Trophoblast cell (in vitro differentiated cells and primary cell): ENCODE results near the gene SENP5.

Experiments
- DNase-seq, 2 donors: peaks; one replicate each; pipeline ENCODE4 v3.0.0-alpha.2; 2016
- H2AFZ ChIP-seq: 2 replicates; pipeline ENCODE4 v1.6.1; 2013; ENCODE audit warnings: low read length, moderate library complexity, mild to moderate bottlenecking; ENCODE audit not compliant: insufficient read depth, poor library complexity
- H2AK5ac ChIP-seq: 2 replicates; pipeline ENCODE4 v1.6.1; 2013; ENCODE audit warnings: mild to moderate bottlenecking, low read length
- H2BK120ac ChIP-seq: 2 replicates; pipeline ENCODE4 v1.6.1; 2013; ENCODE audit warnings: low read length, mild to moderate bottlenecking, moderate library complexity; ENCODE audit not compliant: insufficient read depth, poor library complexity
- H2BK12ac ChIP-seq: 2 replicates; pipeline ENCODE4 v1.6.1; 2013; ENCODE audit warnings: mild to moderate bottlenecking, low read length, moderate library complexity
- H2BK5ac ChIP-seq: 2 replicates; pipeline ENCODE4 v1.6.1; 2013; ENCODE audit warnings: low read length, low read depth, moderate library complexity, mild to moderate bottlenecking; ENCODE audit not compliant: poor library complexity
- H3K14ac ChIP-seq: 2 replicates; pipeline ENCODE4 v1.6.1; 2013; ENCODE audit warnings: mild to moderate bottlenecking, low read length
- H3K18ac ChIP-seq: 2 replicates; pipeline ENCODE4 v1.6.1; 2013; ENCODE audit warnings: mild to moderate bottlenecking, low read length
- H3K23ac ChIP-seq: 2 replicates; pipeline ENCODE4 v1.6.1; 2013; ENCODE audit warnings: low read length
- H3K27ac ChIP-seq: 2 replicates; pipeline ENCODE4 v1.5.1; 2013; ENCODE audit warnings: low read depth, mild to moderate bottlenecking, inconsistent platforms, low read length, moderate library complexity
- H3K27me3 ChIP-seq: 2 replicates; pipeline ENCODE4 v1.6.1; 2013; ENCODE audit warnings: inconsistent platforms, mild to moderate bottlenecking, low read length, moderate library complexity; ENCODE audit not compliant: insufficient read depth
- H3K36me3 ChIP-seq, 2 experiments: 1 replicate in 1 of 2; 2 replicates in 1 of 2; pipeline ENCODE4 v1.6.1; 2013; ENCODE audit warnings: low read length in 2 of 2, mild to moderate bottlenecking in 2 of 2, moderate library complexity in 1 of 2; ENCODE audit not compliant: insufficient read depth in 2 of 2, control insufficient read depth in 1 of 2
- H3K4ac ChIP-seq: 2 replicates; pipeline ENCODE4 v1.6.1; 2013; ENCODE audit warnings: low read depth, mild to moderate bottlenecking, low read length, moderate library complexity
- H3K4me1 ChIP-seq, 2 experiments: 1 replicate in 1 of 2; 2 replicates in 1 of 2; pipeline ENCODE4 v1.6.1; 2013; ENCODE audit warnings: low read length in 2 of 2, mild to moderate bottlenecking in 2 of 2, moderate library complexity in 1 of 2; ENCODE audit not compliant: insufficient read depth in 2 of 2, control insufficient read depth in 1 of 2
- H3K4me2 ChIP-seq: 2 replicates; pipeline ENCODE4 v1.6.1; 2013; ENCODE audit warnings: inconsistent platforms, mild to moderate bottlenecking, low read length, moderate library complexity
- H3K4me3 ChIP-seq: 2 replicates; pipeline ENCODE4 v1.5.1; 2013; ENCODE audit warnings: mild to moderate bottlenecking, low read depth, low read length, inconsistent platforms
- H3K79me1 ChIP-seq: one replicate; pipeline ENCODE4 v1.6.1; 2013; ENCODE audit warnings: low read length
- H3K79me2 ChIP-seq: 2 replicates; pipeline ENCODE4 v1.6.1; 2013; ENCODE audit warnings: low read length, mild to moderate bottlenecking; ENCODE audit not compliant: control insufficient read depth, insufficient read depth, poor library complexity
- H3K9ac ChIP-seq: 2 replicates; pipeline ENCODE4 v1.6.1; 2013; ENCODE audit warnings: mild to moderate bottlenecking, low read length
- H3K9me3 ChIP-seq: 2 replicates; pipeline ENCODE4 v1.6.1; 2013; ENCODE audit warnings: low read depth, mild to moderate bottlenecking, control low read depth, inconsistent platforms, low read length; ENCODE audit not compliant: insufficient read depth
- H4K12ac ChIP-seq: 2 replicates; pipeline ENCODE4 v1.6.1; 2013; ENCODE audit warnings: low read depth, mild to moderate bottlenecking, low read length, moderate library complexity
- H4K8ac ChIP-seq: 2 replicates; pipeline ENCODE4 v1.6.1; 2013; ENCODE audit warnings: low read depth, mild to moderate bottlenecking, low read length, moderate library complexity
- H4K91ac ChIP-seq: one replicate; pipeline ENCODE4 v1.6.1; 2013; ENCODE audit warnings: low read depth, mild to moderate bottlenecking, low read length, moderate library complexity
- WGBS: extraction: QIAGEN DNeasy Blood & Tissue Kit; methylation state at CpG from one replicate; pipeline ENCODE4 v1.1.7; 2013; ENCODE audit warnings: missing lambda C conversion rate; ENCODE audit not compliant: insufficient read length, insufficient coverage; ENCODE audit errors: extremely low coverage; 5-methylcytosine and 5-hydroxymethylcytosine counted together

The SENP5 gene

GRCh38 chr3:196969660-196970546 is 102.2 kb downstream of the SENP5 start:
- DNase-seq, result peak; percentile 43 to 80
- H3K4ac ChIP-seq, result no peak overlapping the region
- no peaks in the 10 kb centered on the region for H3K79me1 ChIP-seq
- H3K9ac ChIP-seq, result no peak overlapping the region
- H4K8ac ChIP-seq, result peak overlapping the region; percentile 59
- no peaks in the 10 kb centered on the region for H3K79me2 ChIP-seq
- H2BK120ac ChIP-seq, result no peak overlapping the region
- peak overlapping the region; percentile 79 for H3K4me3 ChIP-seq
- H2AK5ac ChIP-seq, result no peak overlapping the region
- peak overlapping the region; percentile 99 for H3K4me2 ChIP-seq
- H3K9me3 ChIP-seq, result peaks cover 13% of the 10 kb centered on the region
- H3K4me1 ChIP-seq, result peaks cover 3 to 8% of the 10 kb centered on the region in 2 experiments
- WGBS, result no CpG with 5 or more reads among the region's 100 CpGs
- no peak overlapping the region for H4K12ac ChIP-seq
- peak overlapping the region; percentile 1 for H2AFZ ChIP-seq
- H2BK12ac ChIP-seq, result no peak overlapping the region
- H3K23ac ChIP-seq, result no peak overlapping the region
- H3K18ac ChIP-seq, result no peak overlapping the region
- H3K27me3 ChIP-seq, result peaks cover 55% of the 10 kb centered on the region
- H3K27ac ChIP-seq, result no peak overlapping the region
- H4K91ac ChIP-seq, result no peak overlapping the region
- H3K36me3 ChIP-seq, result no peaks in the 10 kb centered on the region
- H2BK5ac ChIP-seq, result no peak overlapping the region
- peak overlapping the region; percentile 35 for H3K14ac ChIP-seq

- Histone ChIP-seq H2BK12ac (no peak overlapping the region), H3K79me2 (no peaks in the 10 kb centered on the region), H3K4me2 (no peak overlapping the region), H3K4me1 (peaks cover 3 to 8% of the 10 kb centered on the region in 2 experiments), H4K91ac (no peak overlapping the region), H2BK5ac (no peak overlapping the region), H3K27me3 (peaks cover 52% of the 10 kb centered on the region), H3K79me1 (no peaks in the 10 kb centered on the region), H2AK5ac (no peak overlapping the region), H3K23ac (no peak overlapping the region), H4K12ac (no peak overlapping the region), H2AFZ (no peak overlapping the region), H3K9ac (no peak overlapping the region), H3K18ac (no peak overlapping the region), H2BK120ac (no peak overlapping the region), H3K36me3 (no peaks in the 10 kb centered on the region), H4K8ac (no peak overlapping the region), H3K14ac (no peak overlapping the region), H3K9me3 (peaks cover 13% of the 10 kb centered on the region), H3K4me3 (no peak overlapping the region), H3K4ac (no peak overlapping the region), H3K27ac (no peak overlapping the region)
- no peak for DNase-seq
- no CpG with 5 or more reads among the region's 15 CpGs for WGBS
These were observed 102.9 kb downstream of the SENP5 start for GRCh38 chr3:196970547-196971093.

- H3K9me3 ChIP-seq, result peaks cover 13% of the 10 kb centered on the region
- no peak overlapping the region for H3K27ac ChIP-seq
- no peak overlapping the region for H3K9ac ChIP-seq
- no peaks in the 10 kb centered on the region for H3K79me2 ChIP-seq
- H3K14ac ChIP-seq, result no peak overlapping the region
- H2BK12ac ChIP-seq, result no peak overlapping the region
- no peak overlapping the region for H3K4me3 ChIP-seq
- no peak overlapping the region for H2AFZ ChIP-seq
- peaks cover 3 to 8% of the 10 kb centered on the region in 2 experiments for H3K4me1 ChIP-seq
- H2AK5ac ChIP-seq, result no peak overlapping the region
- no peak overlapping the region for H4K12ac ChIP-seq
- H4K8ac ChIP-seq, result no peak overlapping the region
- H3K79me1 ChIP-seq, result no peaks in the 10 kb centered on the region
- no peaks in the 10 kb centered on the region for H3K36me3 ChIP-seq
- H3K4ac ChIP-seq, result no peak overlapping the region
- no peak overlapping the region for H3K23ac ChIP-seq
- no peak overlapping the region for H4K91ac ChIP-seq
- H2BK120ac ChIP-seq, result no peak overlapping the region
- H3K4me2 ChIP-seq, result no peak overlapping the region
- H3K27me3 ChIP-seq, result peaks cover 47% of the 10 kb centered on the region
- H3K18ac ChIP-seq, result no peak overlapping the region
- WGBS, result no CpG with 5 or more reads among the region's 7 CpGs
- no peak for DNase-seq
- H2BK5ac ChIP-seq, result no peak overlapping the region
These were observed 103.5 kb downstream of the SENP5 start for GRCh38 chr3:196971094-196971698.

- Histone ChIP-seq H3K9me3 (peaks cover 5% of the 10 kb centered on the region), H3K27me3 (peaks cover 12% of the 10 kb centered on the region), H4K12ac (no peak overlapping the region), H3K14ac (no peak overlapping the region), H3K4me1 (no peaks in the 10 kb centered on the region), H4K8ac (no peak overlapping the region), H3K23ac (no peak overlapping the region), H2BK5ac (no peak overlapping the region), H2AFZ (no peak overlapping the region), H2BK120ac (no peak overlapping the region), H3K27ac (no peak overlapping the region), H3K18ac (no peak overlapping the region), H3K36me3 (no peaks in the 10 kb centered on the region), H3K9ac (no peak overlapping the region), H4K91ac (no peak overlapping the region), H3K79me1 (no peaks in the 10 kb centered on the region), H3K79me2 (no peaks in the 10 kb centered on the region), H2AK5ac (no peak overlapping the region), H3K4me3 (no peak overlapping the region), H3K4me2 (no peak overlapping the region), H3K4ac (no peak overlapping the region), H2BK12ac (no peak overlapping the region)
- whole genome bisulfite sequencing, result no CpG with 5 or more reads among the region's 5 CpGs
- DNase-seq, result no peak
These were observed 106.9 kb downstream of the SENP5 start for GRCh38 chr3:196974661-196975060.
